HFFc6 (cell line): ENCODE data around the gene ZNF736. TPM values are rescaled to one million over a fixed set of nuclear protein-coding genes. Genes with fewer than 3 reads are reported as not detected.

Experiments
- DNase-seq: peaks from one replicate; pipeline ENCODE4 v3.0.0-alpha.2; 2018
- H3K27ac Mint-ChIP-seq: 2 replicates; pipeline ENCODE4 v1.8.0; 2020; ENCODE audit warnings: mild to moderate bottlenecking, mixed read lengths
- H3K27me3 Mint-ChIP-seq: 2 replicates; pipeline ENCODE4 v1.8.0; 2021; ENCODE audit warnings: mild to moderate bottlenecking, moderate library complexity, mixed read lengths; ENCODE audit not compliant: insufficient read depth
- H3K36me3 Mint-ChIP-seq: 2 replicates; pipeline ENCODE4 v1.8.0; 2021; ENCODE audit warnings: low read depth, mixed read lengths
- H3K4me1 Mint-ChIP-seq: 2 replicates; pipeline ENCODE4 v1.8.0; 2020; ENCODE audit warnings: low read depth, mixed read lengths
- H3K4me3 Mint-ChIP-seq: 2 replicates; pipeline ENCODE4 v1.8.0; 2020; ENCODE audit warnings: mild to moderate bottlenecking, moderate library complexity, mixed read lengths
- H3K9me3 Mint-ChIP-seq: 2 replicates; pipeline ENCODE4 v1.8.0; 2020; ENCODE audit warnings: mild to moderate bottlenecking, mixed read lengths
- total RNA-seq, 6 experiments: library from RNA; stranded (reverse); fragmentation: NEBNext Ultra II Directional; extraction: Animal tissue kit (Norgen Biotek cat#: 25700); gene quantifications; 2 replicates in 1 of 6; 3 replicates in 5 of 6; pipeline ENCODE4 v1.2.3, GENCODE V29; 2021
- TF ChIP-seq, protein P1 (sequence below): fragments of 200-600 bp; sonication (generic); IDR thresholded peaks from 2 replicates; pipeline ENCODE4 v1.5.0; 2021; ENCODE audit warnings: antibody characterized with exemption, mild to moderate bottlenecking

The ZNF736 gene
- total RNA-seq, 6 experiments from 2014 or later: 4.6 to 7.9 (median 5.9) TPM

DNA sequence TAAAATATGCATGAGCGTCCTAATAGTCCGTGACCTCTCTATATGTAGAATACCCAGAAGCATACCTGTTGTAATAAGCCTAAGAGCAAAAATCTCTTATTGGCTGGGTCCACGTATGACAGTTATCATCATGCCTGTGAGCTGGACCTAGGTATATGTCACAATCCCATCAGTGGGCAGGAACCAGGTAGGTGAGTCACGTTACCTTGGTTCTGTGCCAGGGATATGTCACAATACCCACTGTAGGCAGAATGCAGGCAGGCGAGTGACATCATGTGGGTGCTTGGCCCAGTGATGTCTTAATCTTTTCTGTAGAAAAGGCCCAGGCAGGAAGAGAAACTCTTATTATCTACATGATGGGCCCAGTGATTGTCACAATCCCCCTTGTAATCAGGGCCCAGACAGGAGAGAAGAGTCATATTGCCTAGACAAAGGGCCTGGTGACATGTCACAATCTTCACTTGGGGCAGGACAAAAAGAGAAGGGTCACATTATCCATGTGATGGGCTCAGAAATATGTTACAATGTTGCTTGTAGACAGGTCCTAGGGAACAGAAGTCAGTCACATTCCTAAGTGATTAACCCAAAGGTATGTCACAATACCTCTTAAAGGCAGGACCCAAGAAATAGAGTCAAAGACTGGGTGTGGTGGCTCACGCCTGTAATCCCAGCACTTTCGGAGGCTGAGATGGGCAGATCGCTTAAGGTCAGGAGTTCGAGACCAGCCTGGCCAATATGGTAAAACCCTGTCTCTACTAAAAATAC lies 12.9 kb upstream of the ZNF736 start:
- Mint-ChIP-seq H3K9me3 (peaks cover 20% of the 10 kb centered on the region), H3K4me3 (no peak overlapping the region), H3K27me3 (no peaks in the 10 kb centered on the region)

GRCh38 chr7:64307254-64308015 lies 6.3 kb upstream of the ZNF736 start:
- peaks cover 4% of the 10 kb centered on the region; the same call in 1 of the 2 replicates for H3K27me3 Mint-ChIP-seq
- no peaks in the 10 kb centered on the region for H3K36me3 Mint-ChIP-seq
- H3K4me1 Mint-ChIP-seq: peaks cover 6% of the 10 kb centered on the region
- peak overlapping the region; percentile 85 for H3K27ac Mint-ChIP-seq
- H3K4me3 Mint-ChIP-seq: peak overlapping the region; percentile 89
- peaks cover under 1% of the 10 kb centered on the region; the same call in 1 of the 2 replicates for H3K9me3 Mint-ChIP-seq
- TF ChIP-seq, protein P1, sequence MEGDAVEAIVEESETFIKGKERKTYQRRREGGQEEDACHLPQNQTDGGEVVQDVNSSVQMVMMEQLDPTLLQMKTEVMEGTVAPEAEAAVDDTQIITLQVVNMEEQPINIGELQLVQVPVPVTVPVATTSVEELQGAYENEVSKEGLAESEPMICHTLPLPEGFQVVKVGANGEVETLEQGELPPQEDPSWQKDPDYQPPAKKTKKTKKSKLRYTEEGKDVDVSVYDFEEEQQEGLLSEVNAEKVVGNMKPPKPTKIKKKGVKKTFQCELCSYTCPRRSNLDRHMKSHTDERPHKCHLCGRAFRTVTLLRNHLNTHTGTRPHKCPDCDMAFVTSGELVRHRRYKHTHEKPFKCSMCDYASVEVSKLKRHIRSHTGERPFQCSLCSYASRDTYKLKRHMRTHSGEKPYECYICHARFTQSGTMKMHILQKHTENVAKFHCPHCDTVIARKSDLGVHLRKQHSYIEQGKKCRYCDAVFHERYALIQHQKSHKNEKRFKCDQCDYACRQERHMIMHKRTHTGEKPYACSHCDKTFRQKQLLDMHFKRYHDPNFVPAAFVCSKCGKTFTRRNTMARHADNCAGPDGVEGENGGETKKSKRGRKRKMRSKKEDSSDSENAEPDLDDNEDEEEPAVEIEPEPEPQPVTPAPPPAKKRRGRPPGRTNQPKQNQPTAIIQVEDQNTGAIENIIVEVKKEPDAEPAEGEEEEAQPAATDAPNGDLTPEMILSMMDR: no peak
- peak; percentile 84 for DNase-seq

More for the DNA sequence above, 12.9 kb upstream of the ZNF736 start:
- Mint-ChIP-seq H3K27ac (no peak overlapping the region), H3K36me3 (no peaks in the 10 kb centered on the region), H3K4me1 (no peaks in the 10 kb centered on the region)
- no peak for DNase-seq
- TF ChIP-seq, protein P1: no peak

DNA sequence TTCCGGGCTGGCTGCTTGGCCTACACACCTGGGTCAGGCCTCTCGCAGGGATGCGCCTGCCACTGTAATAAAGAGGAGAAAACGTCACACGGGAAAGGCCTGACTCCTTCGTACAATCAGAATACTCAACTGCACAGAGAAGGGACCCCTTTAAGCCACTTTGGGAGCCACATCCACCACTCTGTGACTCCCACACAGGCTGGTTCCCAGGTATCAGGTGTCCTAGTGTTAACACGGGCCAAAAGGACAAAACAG lies 5.8 kb upstream of the ZNF736 start:
- TF ChIP-seq, protein P1: no peak
- Mint-ChIP-seq H3K27me3 (peaks cover 4% of the 10 kb centered on the region; the same call in 1 of the 2 replicates), H3K27ac (peak overlapping the region; percentile 85), H3K36me3 (no peaks in the 10 kb centered on the region), H3K4me3 (peak overlapping the region; percentile 89), H3K4me1 (peaks cover 6% of the 10 kb centered on the region), H3K9me3 (no peaks in the 10 kb centered on the region)
- DNase-seq: no peak

- TF ChIP-seq, protein P1: no peak
- H3K9me3 Mint-ChIP-seq: no peaks in the 10 kb centered on the region
- no peak overlapping the region for H3K27ac Mint-ChIP-seq
- DNase-seq: no peak
- peaks cover 4% of the 10 kb centered on the region; the same call in 1 of the 2 replicates for H3K27me3 Mint-ChIP-seq
- peaks cover 23% of the 10 kb centered on the region for H3K4me1 Mint-ChIP-seq
- H3K36me3 Mint-ChIP-seq: peaks cover 4% of the 10 kb centered on the region
- no peak overlapping the region for H3K4me3 Mint-ChIP-seq
Observed at GRCh38 chr7:64310426-64310825, 3.3 kb upstream of the ZNF736 start.

DNA sequence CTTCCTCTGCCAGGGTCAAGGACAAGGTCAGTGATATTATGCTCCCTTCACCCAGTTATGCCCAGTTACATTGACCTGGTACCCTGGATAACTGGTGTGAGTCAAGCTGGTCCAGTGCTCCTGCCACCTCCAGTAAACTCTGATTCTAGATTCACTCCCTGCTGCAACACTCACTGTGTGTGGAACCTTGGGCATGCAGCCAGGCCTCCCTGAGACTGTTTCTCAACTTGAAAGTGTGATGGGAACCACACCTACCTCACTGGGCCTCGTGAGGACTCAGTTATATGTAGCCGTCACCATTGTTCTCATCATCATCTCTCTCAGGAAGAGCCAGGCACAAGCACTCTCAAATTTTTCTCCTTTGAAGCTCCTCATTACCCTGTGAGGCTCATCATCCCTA lies 935 bp upstream of the ZNF736 start:
- H3K27me3 Mint-ChIP-seq: no peaks in the 10 kb centered on the region
- H3K36me3 Mint-ChIP-seq: peaks cover 28% of the 10 kb centered on the region
- no peak for DNase-seq
- no peak overlapping the region for H3K27ac Mint-ChIP-seq
- no peak overlapping the region for H3K4me3 Mint-ChIP-seq
- peaks cover 24% of the 10 kb centered on the region for H3K4me1 Mint-ChIP-seq
- TF ChIP-seq, protein P1: no peak
- peaks cover 7% of the 10 kb centered on the region; the same call in 1 of the 2 replicates for H3K9me3 Mint-ChIP-seq
